ENCODE measurements around the gene GRID2IP. TPM values are rescaled to one million over a fixed set of nuclear protein-coding genes. Genes with fewer than 3 reads are reported as not detected.

GRID2IP gene
- total and polyA plus RNA-seq, 10 of the 15 experiments (the other 5 are each of a cell fraction or from before 2014, with no cell fraction given), result not detected

DNA sequence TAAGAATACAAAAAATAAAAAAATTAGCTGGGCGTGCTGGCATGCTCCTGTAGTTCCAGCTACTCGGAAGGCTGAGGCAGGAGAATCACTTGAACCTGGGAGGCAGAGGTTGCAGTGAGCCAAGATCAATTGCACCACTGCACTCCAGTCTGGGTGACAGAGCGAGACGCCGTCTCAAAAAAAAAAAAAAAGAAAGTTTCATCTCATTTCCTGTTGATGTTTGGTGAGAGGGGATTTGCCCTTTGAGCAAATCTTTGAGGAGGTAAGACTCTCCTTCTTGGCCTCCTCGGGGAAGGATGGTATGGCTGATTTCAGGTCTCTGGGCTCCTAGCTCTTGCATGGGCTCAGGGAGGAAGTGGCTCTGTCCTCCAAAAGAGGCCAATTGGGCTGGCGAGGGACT is 3.6 kb upstream of the GRID2IP start:
- ChIA-PET SMC1A (ENCODE audit: uncharacterized antibody, unreplicated experiment) (no interaction called here), RAD21 (ENCODE audit: unreplicated experiment) (no interaction called here), POLR2A (no interaction called here), CTCF (no interaction called here)
- in situ Hi-C loops (cut with MboI) (no loop called here), intact Hi-C loops (cut with micrococcal nuclease; ENCODE audit: unreplicated experiment) (no loop called here)
- Histone ChIP-seq H3K9me3 (replicated peaks; ENCODE audit: control insufficient read depth, insufficient read depth, low read length) (no peaks in the 10 kb centered on the region), H3K4me3 (no peak overlapping the region), H4K20me1 (ENCODE audit: control insufficient read depth, insufficient read depth) (no peaks in the 10 kb centered on the region), H3K4me2 (ENCODE audit: control insufficient read depth, insufficient read depth) (0 out of 2 replicates have a peak overlapping the region, but pooled peaks have one; percentile 42), H3K27ac (ENCODE audit: control insufficient read depth, insufficient read depth) (no peak overlapping the region), H3K27me3 (replicated peaks in 1 of 2; ENCODE audit: control insufficient read depth in 2 of 2, insufficient read depth in 2 of 2, low read length in 1 of 2) (no peaks in the 10 kb centered on the region), H3K4me1 (ENCODE audit: control insufficient read depth, insufficient read depth, low read length) (no peaks in the 10 kb centered on the region), H3K9ac (ENCODE audit: control insufficient read depth, insufficient read depth, low read length) (no peak overlapping the region), H3K79me2 (ENCODE audit: control insufficient read depth, insufficient read depth, low read length) (no peaks in the 10 kb centered on the region), H2AFZ (ENCODE audit: control insufficient read depth, low read depth, low read length) (no peak overlapping the region), H3K36me3 (ENCODE audit: control insufficient read depth in 2 of 2, insufficient read depth in 2 of 2, low read length in 1 of 2) (no peaks in the 10 kb centered on the region)
- BruUV-seq (replicated peaks), result no TSS peak
- TF ChIP-seq ZNF384 (IDR thresholded peaks at IDR 0.05; ENCODE audit: borderline replicate concordance, low read depth, low read length) (0 out of 2 replicates have a peak, but pooled peaks have one; percentile 30), ZNF24 (IDR thresholded peaks at IDR 0.05) (no peak), POU2F2 (IDR thresholded peaks at IDR 0.05; ENCODE audit: borderline replicate concordance, low read depth, low read length) (no peak)
- ATAC-seq (peak; percentile 31; the same call in 1 of the 3 replicates), FAIRE-seq (no peak), DNase-seq (ENCODE audit: low read depth, low spot score) (no peak)
- 37% methylated on average over 7 of the region's 7 CpGs for whole genome bisulfite sequencing (ENCODE audit: insufficient coverage, insufficient replicate concordance, low lambda C conversion rate, missing lambda C conversion rate)

DNA sequence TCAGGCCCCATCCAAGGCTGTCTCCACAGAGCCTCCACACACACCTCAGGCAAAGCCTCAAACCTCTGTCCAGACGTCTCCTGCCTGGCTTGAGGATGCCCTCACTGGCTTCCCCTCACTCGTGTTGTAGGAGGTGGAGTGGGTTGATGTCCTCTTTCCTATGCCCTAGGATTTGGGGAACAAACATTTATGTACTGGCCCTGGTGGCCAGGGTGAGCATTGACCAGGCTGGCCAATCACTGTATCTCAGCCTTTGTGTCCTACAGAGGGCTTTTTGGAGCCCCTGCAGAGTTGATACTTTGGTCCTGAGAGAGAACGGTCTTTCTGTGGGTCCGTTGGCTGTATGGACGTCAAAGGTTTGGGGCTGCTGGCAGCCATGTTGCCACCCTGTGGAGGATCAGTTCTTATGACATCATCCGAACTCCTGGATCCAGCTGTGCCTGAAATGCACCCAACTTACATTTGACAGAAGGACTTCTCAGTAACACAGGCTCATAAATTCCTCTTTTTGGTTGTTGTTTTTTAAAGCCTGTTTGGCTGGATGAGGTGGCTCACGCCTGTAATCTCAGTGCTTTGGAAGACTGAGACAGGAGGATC is 2.3 kb upstream of the GRID2IP start:
- H3K27me3 ChIP-seq (replicated peaks in 1 of 2; ENCODE audit: control insufficient read depth in 2 of 2, insufficient read depth in 2 of 2, low read length in 1 of 2), result no peaks in the 10 kb centered on the region
- 68% methylated on average over 7 of the region's 7 CpGs for WGBS (ENCODE audit: insufficient coverage, insufficient replicate concordance, low lambda C conversion rate, missing lambda C conversion rate)
- ChIA-PET CTCF (no interaction called here), POLR2A (no interaction called here), RAD21 (ENCODE audit: unreplicated experiment) (no interaction called here), SMC1A (ENCODE audit: uncharacterized antibody, unreplicated experiment) (no interaction called here)
- H3K9me3 ChIP-seq (replicated peaks; ENCODE audit: control insufficient read depth, insufficient read depth, low read length), result no peaks in the 10 kb centered on the region
- H4K20me1 ChIP-seq (ENCODE audit: control insufficient read depth, insufficient read depth), result no peaks in the 10 kb centered on the region
- H3K4me1 ChIP-seq (ENCODE audit: control insufficient read depth, insufficient read depth, low read length), result no peaks in the 10 kb centered on the region
- in situ Hi-C loops (cut with MboI), result no loop called here
- H2AFZ ChIP-seq (ENCODE audit: control insufficient read depth, low read depth, low read length), result no peak overlapping the region
- TF ChIP-seq, protein P1, sequence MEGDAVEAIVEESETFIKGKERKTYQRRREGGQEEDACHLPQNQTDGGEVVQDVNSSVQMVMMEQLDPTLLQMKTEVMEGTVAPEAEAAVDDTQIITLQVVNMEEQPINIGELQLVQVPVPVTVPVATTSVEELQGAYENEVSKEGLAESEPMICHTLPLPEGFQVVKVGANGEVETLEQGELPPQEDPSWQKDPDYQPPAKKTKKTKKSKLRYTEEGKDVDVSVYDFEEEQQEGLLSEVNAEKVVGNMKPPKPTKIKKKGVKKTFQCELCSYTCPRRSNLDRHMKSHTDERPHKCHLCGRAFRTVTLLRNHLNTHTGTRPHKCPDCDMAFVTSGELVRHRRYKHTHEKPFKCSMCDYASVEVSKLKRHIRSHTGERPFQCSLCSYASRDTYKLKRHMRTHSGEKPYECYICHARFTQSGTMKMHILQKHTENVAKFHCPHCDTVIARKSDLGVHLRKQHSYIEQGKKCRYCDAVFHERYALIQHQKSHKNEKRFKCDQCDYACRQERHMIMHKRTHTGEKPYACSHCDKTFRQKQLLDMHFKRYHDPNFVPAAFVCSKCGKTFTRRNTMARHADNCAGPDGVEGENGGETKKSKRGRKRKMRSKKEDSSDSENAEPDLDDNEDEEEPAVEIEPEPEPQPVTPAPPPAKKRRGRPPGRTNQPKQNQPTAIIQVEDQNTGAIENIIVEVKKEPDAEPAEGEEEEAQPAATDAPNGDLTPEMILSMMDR (IDR thresholded peaks at IDR 0.05 in 2 of 3, conservative IDR thresholded peaks at IDR 0.05 in 1 of 3; ENCODE audit: control insufficient read depth in 2 of 3, extremely low read depth in 1 of 3, insufficient read depth in 1 of 3, low read depth in 3 of 3, low read length in 3 of 3), result peak in 1 of 3 experiments; percentile 13; a peak in 1 of 6 replicates
- TF ChIP-seq YBX1 (IDR thresholded peaks at IDR 0.05), result no peak
- DNase-seq (ENCODE audit: low read depth, low spot score) (no peak), FAIRE-seq (no peak), ATAC-seq (peak; percentile 34)
- intact Hi-C loops (cut with micrococcal nuclease; ENCODE audit: unreplicated experiment), result no loop called here
- H3K79me2 ChIP-seq (ENCODE audit: control insufficient read depth, insufficient read depth, low read length), result no peaks in the 10 kb centered on the region
- no peak overlapping the region for H3K4me2 ChIP-seq (ENCODE audit: control insufficient read depth, insufficient read depth)
- BruUV-seq (replicated peaks), result no TSS peak
- H3K9ac ChIP-seq (ENCODE audit: control insufficient read depth, insufficient read depth, low read length), result no peak overlapping the region
- no peak overlapping the region for H3K27ac ChIP-seq (ENCODE audit: control insufficient read depth, insufficient read depth)
- H3K36me3 ChIP-seq (ENCODE audit: control insufficient read depth in 2 of 2, insufficient read depth in 2 of 2, low read length in 1 of 2), result no peaks in the 10 kb centered on the region
- H3K4me3 ChIP-seq, result no peak overlapping the region

Data from GM12878 (cell line).